AG04450 (cell line): Measurements from ENCODE around the gene AKNAD1. TPM values are rescaled to one million over a fixed set of nuclear protein-coding genes. Genes with fewer than 3 reads are reported as not detected.

ENCODE experiments used
- CTCF ChIA-PET: fragments of 300-600, 350-600 bp; formaldehyde crosslinking; extraction: SDS; loops from one replicate; lab custom pipeline; 2022; ENCODE audit warnings: antibody characterized with exemption, inconsistent platforms; lab: Charles Lee
- POLR2A ChIA-PET: fragments of 350-600 bp; formaldehyde crosslinking; extraction: SDS; loops from one replicate; lab custom pipeline; 2021; ENCODE audit warnings: antibody characterized with exemption, inconsistent platforms; lab: Yijun Ruan, JAX
- DNase-seq: peaks from one replicate; pipeline ENCODE4 v3.0.0-alpha.2; 2011; ENCODE audit warnings: low read depth, low spot score
- H3K27ac ChIP-seq: one replicate; pipeline ENCODE4 v1.5.1; 2012; ENCODE audit warnings: low read depth, low read length, control low read depth
- H3K27me3 ChIP-seq: one replicate; pipeline ENCODE4 v1.6.0; 2012; ENCODE audit warnings: low read length; ENCODE audit not compliant: control insufficient read depth, insufficient read depth
- H3K4me3 ChIP-seq: 2 replicates; pipeline ENCODE4 v1.5.1; 2011; ENCODE audit warnings: mild to moderate bottlenecking, low read depth, low read length, control low read depth
- H3K9me3 ChIP-seq: 2 replicates; pipeline ENCODE4 v1.5.1; 2012; ENCODE audit warnings: low read length; ENCODE audit not compliant: control insufficient read depth, insufficient read depth
- polyA plus RNA-seq: library from polyadenylated mRNA; depleted of rRNA; stranded (reverse); fragments of >200 nt; gene quantifications from 2 replicates; pipeline ENCODE4 v1.2.3, GENCODE V29; 2011
- TF ChIP-seq, protein P1 (sequence below): IDR thresholded peaks from 2 replicates; pipeline ENCODE4 v1.5.1; 2011; ENCODE audit warnings: low read depth, low read length, control low read depth, inconsistent platforms

The AKNAD1 gene
- polyA plus RNA-seq, 1 experiment: 0.86 TPM

DNA sequence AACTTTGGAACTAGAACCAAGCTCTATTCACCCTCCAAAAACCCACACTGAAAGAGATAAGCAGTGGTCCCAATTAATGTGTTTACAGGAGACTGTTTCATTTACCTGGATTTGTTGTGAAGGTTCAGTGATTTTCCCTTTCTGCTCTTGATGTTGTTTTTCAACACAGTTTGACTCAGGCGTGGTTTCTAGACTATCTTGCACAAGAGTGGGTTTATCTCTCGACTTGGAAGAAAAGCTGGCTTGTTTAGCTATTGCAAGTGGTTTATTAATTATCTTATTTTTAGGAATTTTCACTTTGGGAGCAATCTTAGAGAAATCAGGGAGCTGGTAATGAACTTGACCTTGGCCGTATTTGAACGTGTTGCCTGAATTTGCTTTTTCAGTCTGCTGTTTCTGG is 5.3 kb downstream of the AKNAD1 start:
- TF ChIP-seq, protein P1, sequence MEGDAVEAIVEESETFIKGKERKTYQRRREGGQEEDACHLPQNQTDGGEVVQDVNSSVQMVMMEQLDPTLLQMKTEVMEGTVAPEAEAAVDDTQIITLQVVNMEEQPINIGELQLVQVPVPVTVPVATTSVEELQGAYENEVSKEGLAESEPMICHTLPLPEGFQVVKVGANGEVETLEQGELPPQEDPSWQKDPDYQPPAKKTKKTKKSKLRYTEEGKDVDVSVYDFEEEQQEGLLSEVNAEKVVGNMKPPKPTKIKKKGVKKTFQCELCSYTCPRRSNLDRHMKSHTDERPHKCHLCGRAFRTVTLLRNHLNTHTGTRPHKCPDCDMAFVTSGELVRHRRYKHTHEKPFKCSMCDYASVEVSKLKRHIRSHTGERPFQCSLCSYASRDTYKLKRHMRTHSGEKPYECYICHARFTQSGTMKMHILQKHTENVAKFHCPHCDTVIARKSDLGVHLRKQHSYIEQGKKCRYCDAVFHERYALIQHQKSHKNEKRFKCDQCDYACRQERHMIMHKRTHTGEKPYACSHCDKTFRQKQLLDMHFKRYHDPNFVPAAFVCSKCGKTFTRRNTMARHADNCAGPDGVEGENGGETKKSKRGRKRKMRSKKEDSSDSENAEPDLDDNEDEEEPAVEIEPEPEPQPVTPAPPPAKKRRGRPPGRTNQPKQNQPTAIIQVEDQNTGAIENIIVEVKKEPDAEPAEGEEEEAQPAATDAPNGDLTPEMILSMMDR: no peak
- Histone ChIP-seq H3K4me3 (no peak overlapping the region), H3K27me3 (no peaks in the 10 kb centered on the region), H3K27ac (no peak overlapping the region), H3K9me3 (no peaks in the 10 kb centered on the region)
- ChIA-PET POLR2A (no interaction called here), CTCF (interaction anchor here (1.0 to 1.5 kb wide), 3 partner anchors 9 to 45 kb away, joined by 3 to 5 read pairs (median 3); no protein-coding TSS in a partner anchor)
- no peak for DNase-seq

DNA sequence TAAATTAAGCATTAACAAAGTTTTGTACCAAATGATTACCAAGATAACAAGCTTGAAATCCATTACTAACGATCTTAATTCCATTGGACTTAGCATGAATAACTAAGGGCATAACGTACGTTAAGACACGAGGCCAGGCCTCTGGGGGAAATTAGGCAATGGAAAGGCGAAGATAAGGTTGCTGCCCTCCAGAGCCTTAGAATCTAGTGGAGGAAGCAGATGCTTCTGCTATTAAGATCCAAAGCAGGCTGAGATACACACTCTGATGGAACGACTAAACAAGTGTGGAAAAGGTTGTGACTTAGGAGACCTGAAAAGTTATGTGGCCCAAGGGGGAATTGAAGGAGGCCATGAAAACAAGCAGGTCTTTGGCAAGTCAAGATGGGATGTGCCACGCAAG is 6.0 kb downstream of the AKNAD1 start:
- H3K27ac ChIP-seq: no peak overlapping the region
- H3K4me3 ChIP-seq: no peak overlapping the region
- no peaks in the 10 kb centered on the region for H3K27me3 ChIP-seq
- TF ChIP-seq, protein P1: no peak
- POLR2A ChIA-PET: no interaction called here
- H3K9me3 ChIP-seq: no peaks in the 10 kb centered on the region
- no peak for DNase-seq
- CTCF ChIA-PET: interaction anchor here (1.0 to 1.5 kb wide), 3 partner anchors 9 to 46 kb away, joined by 3 to 5 read pairs (median 3); no protein-coding TSS in a partner anchor

GRCh38 chr1:108848806-108849205 is 8.1 kb downstream of the AKNAD1 start:
- POLR2A ChIA-PET: no interaction called here
- TF ChIP-seq, protein P1: no peak
- Histone ChIP-seq H3K27me3 (peaks cover 2% of the 10 kb centered on the region), H3K4me3 (no peak overlapping the region), H3K9me3 (no peaks in the 10 kb centered on the region), H3K27ac (no peak overlapping the region)
- CTCF ChIA-PET: no interaction called here
- DNase-seq: no peak

DNA sequence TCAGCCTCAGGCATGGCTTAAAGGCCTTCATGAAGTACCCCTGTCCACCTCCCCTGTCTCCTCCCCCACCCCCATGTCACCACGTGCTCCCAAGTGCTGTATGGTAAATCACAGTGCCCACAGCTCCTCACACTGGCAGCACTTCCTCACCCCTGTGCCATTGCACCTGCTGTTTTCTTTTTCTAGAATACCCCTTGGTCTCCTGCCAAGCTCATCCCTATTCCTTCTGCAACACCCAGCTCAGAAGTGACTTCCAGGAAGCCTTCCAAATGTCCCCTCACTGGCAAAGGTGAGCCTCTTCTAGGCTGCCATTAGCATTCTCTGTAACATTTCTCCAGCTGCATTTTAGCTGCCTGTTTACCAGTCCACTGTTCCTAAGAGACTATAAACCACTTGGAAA is 9.4 kb downstream of the AKNAD1 start:
- no peak overlapping the region for H3K27ac ChIP-seq
- TF ChIP-seq, protein P1: no peak
- H3K4me3 ChIP-seq: no peak overlapping the region
- H3K27me3 ChIP-seq: peaks cover 2% of the 10 kb centered on the region
- H3K9me3 ChIP-seq: no peaks in the 10 kb centered on the region
- POLR2A ChIA-PET: no interaction called here
- no peak for DNase-seq
- CTCF ChIA-PET: interaction anchor here (0.9 kb wide), 1 partner anchor 19 kb away, joined by 3 read pairs; no protein-coding TSS in a partner anchor

DNA sequence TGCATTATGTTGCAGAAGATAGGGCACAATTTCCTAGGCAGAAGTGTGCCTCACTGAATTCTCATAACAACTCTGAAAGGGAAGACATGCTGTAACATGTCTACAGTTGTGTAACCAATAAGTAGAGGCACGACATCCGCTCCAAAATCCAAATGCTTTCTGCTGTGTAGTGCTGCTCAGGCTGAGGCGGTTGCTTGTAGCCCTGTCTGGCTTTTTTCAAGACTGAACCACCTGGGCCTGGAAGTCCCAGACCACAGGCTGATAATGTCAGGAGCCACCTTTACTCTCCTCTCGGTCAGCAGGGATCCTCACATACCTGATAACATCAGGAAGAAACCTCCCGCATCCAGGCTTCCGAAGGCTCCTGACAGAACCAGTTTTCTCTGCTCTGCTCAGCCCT is 10.9 kb downstream of the AKNAD1 start:
- TF ChIP-seq, protein P1: no peak
- DNase-seq: no peak
- Histone ChIP-seq H3K9me3 (no peaks in the 10 kb centered on the region), H3K4me3 (no peak overlapping the region), H3K27me3 (peaks cover 2% of the 10 kb centered on the region), H3K27ac (no peak overlapping the region)
- ChIA-PET CTCF (no interaction called here), POLR2A (interaction anchor here (0.7 kb wide), 1 partner anchor 906 kb away, joined by 3 read pairs; no protein-coding TSS in a partner anchor)
